ENCODE results near the gene SNX24.
"Not testable (repeated sequence)": the region's sequence is repeated elsewhere in the genome, so short reads cannot be mapped to it uniquely, and the experiment has no call there.

SNX24 gene

GRCh38 chr5:122874179-122874875, 28.9 kb downstream of the SNX24 start:
- no peak for DNase-seq

- no peak for DNase-seq
Measured at GRCh38 chr5:122877518-122877917, 32.1 kb downstream of the SNX24 start.

- DNase-seq: no peak
Measured at GRCh38 chr5:122879076-122879475, 33.7 kb downstream of the SNX24 start.

GRCh38 chr5:122880170-122880689, 34.8 kb downstream of the SNX24 start:
- DNase-seq: no peak

- no peak for DNase-seq
Measured at GRCh38 chr5:122880749-122881148, 35.3 kb downstream of the SNX24 start.

GRCh38 chr5:122882831-122883230, 37.4 kb downstream of the SNX24 start:
- no peak for DNase-seq

GRCh38 chr5:122885045-122885517, 39.7 kb downstream of the SNX24 start:
- DNase-seq: no peak

- no peak for DNase-seq
Measured at GRCh38 chr5:122885891-122886290, 40.5 kb downstream of the SNX24 start.

- DNase-seq: no peak
Measured at GRCh38 chr5:122895141-122895540, 49.7 kb downstream of the SNX24 start.

- DNase-seq: no peak
Measured at GRCh38 chr5:122896598-122897282, 51.3 kb downstream of the SNX24 start.

- DNase-seq: no peak
Measured at GRCh38 chr5:122897283-122897602, 51.8 kb downstream of the SNX24 start.

- no peak for DNase-seq
Measured at GRCh38 chr5:122901346-122901745, 55.9 kb downstream of the SNX24 start.

GRCh38 chr5:122902263-122902662, 56.9 kb downstream of the SNX24 start:
- DNase-seq: no peak

GRCh38 chr5:122906768-122907167, 61.4 kb downstream of the SNX24 start:
- DNase-seq: no peak

GRCh38 chr5:122907276-122907675, 61.9 kb downstream of the SNX24 start:
- DNase-seq: no peak

- DNase-seq: no peak
Measured at GRCh38 chr5:122908108-122908507, 62.7 kb downstream of the SNX24 start.

- DNase-seq: no peak
Measured at GRCh38 chr5:122908662-122909061, 63.2 kb downstream of the SNX24 start.

GRCh38 chr5:122909470-122910100, 64.2 kb downstream of the SNX24 start:
- no peak for DNase-seq

GRCh38 chr5:122913436-122913835, 68.0 kb downstream of the SNX24 start:
- DNase-seq: not testable (repeated sequence)

- DNase-seq: no peak
Measured at GRCh38 chr5:122915717-122916461, 70.5 kb downstream of the SNX24 start.

- no peak for DNase-seq
Measured at GRCh38 chr5:122916490-122916889, 71.1 kb downstream of the SNX24 start.

- no peak for DNase-seq
Measured at GRCh38 chr5:122919969-122920368, 74.6 kb downstream of the SNX24 start.

- no peak for DNase-seq
Measured at GRCh38 chr5:122921826-122922225, 76.4 kb downstream of the SNX24 start.

All from activated CD4-positive, alpha-beta T cell treated with anti-CD3 and anti-CD28 coated beads for 1 hour (primary cell).